CD4-positive, alpha-beta memory T cell (primary cell): ENCODE data around the gene SPECC1. TPM values are rescaled to one million over a fixed set of nuclear protein-coding genes. Genes with fewer than 3 reads are reported as not detected.

Source experiments
- CTCF ChIA-PET: fragments of 350-600 bp; sonication (Branson Sonifier 250); formaldehyde crosslinking; loops from one replicate; lab custom pipeline; 2021; ENCODE audit warnings: inconsistent platforms; ENCODE audit not compliant: partially characterized antibody; lab: Charles Lee
- POLR2A ChIA-PET: fragments of 350-600 bp; sonication (Branson Sonifier 250); formaldehyde crosslinking; loops from one replicate; lab custom pipeline; 2021; ENCODE audit not compliant: partially characterized antibody; lab: Charles Lee
- DNase-seq, 5 donors: peaks; one replicate each; pipeline versions ENCODE4 v3.0.0 to v3.0.0-alpha.2; 2020 to 2022; ENCODE audit warnings: mixed read lengths in 1 of 5
- H3K27ac ChIP-seq: one replicate; pipeline ENCODE4 v1.7.0; 2013; ENCODE audit warnings: low read depth, low read length
- H3K27me3 ChIP-seq: 2 replicates; pipeline ENCODE4 v1.7.0; 2013; ENCODE audit warnings: mild to moderate bottlenecking, low read length, moderate library complexity; ENCODE audit not compliant: insufficient read depth
- H3K36me3 ChIP-seq: 2 replicates; pipeline ENCODE4 v1.7.0; 2013; ENCODE audit warnings: mild to moderate bottlenecking, low read length, moderate library complexity; ENCODE audit not compliant: insufficient read depth
- H3K4me1 ChIP-seq: 2 replicates; pipeline ENCODE4 v1.7.0; 2013; ENCODE audit warnings: mild to moderate bottlenecking, low read length, moderate library complexity; ENCODE audit not compliant: insufficient read depth
- H3K4me3 ChIP-seq, 2 donors: one replicate each; pipeline ENCODE4 v1.7.0; 2013; ENCODE audit warnings: low read length in 2 of 2, mild to moderate bottlenecking in 1 of 2
- H3K9me3 ChIP-seq, 2 donors: one replicate each; pipeline ENCODE4 v1.7.0; 2013; ENCODE audit warnings: low read length in 2 of 2, control low read depth in 1 of 2; ENCODE audit not compliant: control insufficient read depth in 1 of 2
- H3K27ac Mint-ChIP-seq, 7 donors: one replicate each; pipeline ENCODE4 v1.8.0; 2020 to 2021; ENCODE audit warnings: mixed read lengths in 7 of 7, mild to moderate bottlenecking in 6 of 7, inconsistent platforms in 3 of 7, moderate library complexity in 3 of 7
- H3K27me3 Mint-ChIP-seq, 2 donors: one replicate each; pipeline ENCODE4 v1.8.0; 2020 to 2021; ENCODE audit warnings: mixed read lengths in 2 of 2
- H3K36me3 Mint-ChIP-seq, 2 donors: one replicate each; pipeline ENCODE4 v1.8.0; 2020 to 2021; ENCODE audit warnings: mixed read lengths in 2 of 2, inconsistent platforms in 1 of 2, mild to moderate bottlenecking in 1 of 2
- H3K4me1 Mint-ChIP-seq, 4 donors: one replicate each; pipeline ENCODE4 v1.8.0; 2020 to 2021; ENCODE audit warnings: mixed read lengths in 4 of 4, mild to moderate bottlenecking in 1 of 4
- H3K4me3 Mint-ChIP-seq, 8 donors: one replicate each; pipeline ENCODE4 v1.8.0; 2020 to 2021; ENCODE audit warnings: mixed read lengths in 8 of 8, mild to moderate bottlenecking in 7 of 8, moderate library complexity in 6 of 8, inconsistent platforms in 3 of 8
- H3K9me3 Mint-ChIP-seq, 8 donors: one replicate each; pipeline ENCODE4 v1.8.0; 2020 to 2021; ENCODE audit warnings: mixed read lengths in 8 of 8, mild to moderate bottlenecking in 5 of 8, inconsistent platforms in 3 of 8, moderate library complexity in 1 of 8
- intact Hi-C: fragments of 100-400 bp; cut with micrococcal nuclease; formaldehyde crosslinking; loops from one replicate; pipeline ENCODE4 v1.15.1; 2023
- polyA plus RNA-seq, 2 donors: library from polyadenylated mRNA; unstranded; fragments of 300-500 nt; fragmentation: Illumina TruSeq; gene quantifications; one replicate each; pipeline ENCODE4 v1.2.3, GENCODE V29; 2021
- total RNA-seq, 2 experiments: library from RNA; stranded (reverse); gene quantifications; one replicate each; pipeline ENCODE4 v1.2.3, GENCODE V29; 2021

The SPECC1 gene
- total and polyA plus RNA-seq, 4 experiments from 2014 or later, result 1.7 to 13.4 (median 8.7) TPM

- H3K27ac Mint-ChIP-seq, result no peak overlapping the region
- peaks cover 0 to 2% (median 0%) of the 10 kb centered on the region in 8 donors for H3K9me3 Mint-ChIP-seq
- no peaks in the 10 kb centered on the region for H3K36me3 ChIP-seq
- DNase-seq, result no peak
- intact Hi-C loops, result no loop called here
- no peak overlapping the region for H3K4me3 Mint-ChIP-seq
- peaks cover 2 to 4% of the 10 kb centered on the region in 2 donors for H3K36me3 Mint-ChIP-seq
- no peaks in the 10 kb centered on the region for H3K4me1 ChIP-seq
- no peaks in the 10 kb centered on the region for H3K4me1 Mint-ChIP-seq
- H3K4me3 ChIP-seq, result no peak overlapping the region
- CTCF ChIA-PET, result interaction anchor here (0.6 to 2.4 kb wide), 4 partner anchors 11 to 134 kb away, joined by 3 to 8 read pairs (median 4); no protein-coding TSS in a partner anchor
- POLR2A ChIA-PET, result no interaction called here
- no peak overlapping the region for H3K27ac ChIP-seq
- no peaks in the 10 kb centered on the region for H3K27me3 Mint-ChIP-seq
- no peaks in the 10 kb centered on the region for H3K27me3 ChIP-seq
- H3K9me3 ChIP-seq, result no peaks in the 10 kb centered on the region
Measured at GRCh38 chr17:20128036-20128667, 119.0 kb downstream of the SPECC1 start.

- DNase-seq, result no peak
- Histone ChIP-seq H3K27me3 (no peaks in the 10 kb centered on the region), H3K4me1 (no peaks in the 10 kb centered on the region), H3K27ac (no peak overlapping the region), H3K4me3 (no peak overlapping the region), H3K36me3 (no peaks in the 10 kb centered on the region), H3K9me3 (no peaks in the 10 kb centered on the region)
- Mint-ChIP-seq H3K27me3 (peaks cover 0 to 2% of the 10 kb centered on the region in 2 donors), H3K9me3 (peaks cover 0 to 2% (median 0%) of the 10 kb centered on the region in 8 donors), H3K4me1 (no peaks in the 10 kb centered on the region), H3K36me3 (peaks cover 2 to 4% of the 10 kb centered on the region in 2 donors), H3K27ac (no peak overlapping the region), H3K4me3 (no peak overlapping the region)
- ChIA-PET CTCF (interaction anchor here (0.8 kb wide), 1 partner anchor 17 kb away, joined by 3 read pairs; no protein-coding TSS in a partner anchor), POLR2A (interaction anchor here (0.7 kb wide), 1 partner anchor 16 kb away, joined by 3 read pairs; no protein-coding TSS in a partner anchor)
- intact Hi-C loops, result no loop called here
Measured at GRCh38 chr17:20133517-20133916, 124.4 kb downstream of the SPECC1 start.

DNA sequence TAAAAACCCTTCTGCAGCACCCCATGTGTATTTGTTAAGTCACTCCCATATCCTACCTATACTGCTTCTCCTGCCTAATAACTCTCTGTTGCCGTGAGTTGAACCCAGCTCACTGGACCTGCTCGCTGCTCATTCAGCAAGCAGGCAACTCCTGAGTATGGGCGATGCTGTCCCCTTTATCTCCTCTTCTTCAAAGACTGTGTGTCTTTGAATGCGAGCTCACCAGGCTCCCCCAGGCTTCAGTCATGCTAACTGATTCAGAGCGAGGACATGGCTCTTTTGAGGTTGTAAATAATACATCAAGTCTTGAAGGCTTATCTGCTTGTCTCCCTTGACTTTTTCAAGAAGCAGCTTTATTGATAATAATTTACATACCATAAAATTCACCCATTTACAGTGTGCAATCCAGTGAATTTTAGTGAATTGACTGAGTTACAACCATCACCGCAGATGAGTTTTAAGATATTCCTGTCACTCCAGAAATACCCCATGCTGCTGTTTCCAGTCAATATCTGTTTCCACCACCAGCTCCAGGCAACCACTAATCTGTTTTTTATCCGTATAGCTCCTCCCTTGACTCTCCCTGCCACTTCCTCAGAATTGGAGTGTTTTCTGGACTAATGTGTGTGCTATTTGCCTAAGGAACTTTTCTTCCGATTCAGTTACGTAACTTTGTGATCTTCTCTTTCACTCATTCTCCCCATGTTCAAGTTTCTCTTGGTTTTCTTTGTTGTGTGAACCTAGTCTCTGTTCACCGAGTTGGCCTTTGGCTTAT, 132.2 kb downstream of the SPECC1 start:
- Histone ChIP-seq H3K4me3 (no peak overlapping the region), H3K27ac (no peak overlapping the region), H3K4me1 (no peaks in the 10 kb centered on the region), H3K36me3 (no peaks in the 10 kb centered on the region), H3K27me3 (no peaks in the 10 kb centered on the region), H3K9me3 (no peaks in the 10 kb centered on the region)
- peaks cover 0 to 5% (median 0%) of the 10 kb centered on the region in 8 donors for H3K9me3 Mint-ChIP-seq
- no peaks in the 10 kb centered on the region for H3K4me1 Mint-ChIP-seq
- ChIA-PET CTCF (interaction anchor here (1.3 kb wide), 1 partner anchor 21 kb away, joined by 3 read pairs; no protein-coding TSS in a partner anchor), POLR2A (no interaction called here)
- H3K27ac Mint-ChIP-seq, result no peak overlapping the region
- no peaks in the 10 kb centered on the region for H3K36me3 Mint-ChIP-seq
- peaks cover 2% of the 10 kb centered on the region in 2 donors for H3K27me3 Mint-ChIP-seq
- no peak overlapping the region for H3K4me3 Mint-ChIP-seq
- no peak for DNase-seq
- intact Hi-C loops, result no loop called here

DNA sequence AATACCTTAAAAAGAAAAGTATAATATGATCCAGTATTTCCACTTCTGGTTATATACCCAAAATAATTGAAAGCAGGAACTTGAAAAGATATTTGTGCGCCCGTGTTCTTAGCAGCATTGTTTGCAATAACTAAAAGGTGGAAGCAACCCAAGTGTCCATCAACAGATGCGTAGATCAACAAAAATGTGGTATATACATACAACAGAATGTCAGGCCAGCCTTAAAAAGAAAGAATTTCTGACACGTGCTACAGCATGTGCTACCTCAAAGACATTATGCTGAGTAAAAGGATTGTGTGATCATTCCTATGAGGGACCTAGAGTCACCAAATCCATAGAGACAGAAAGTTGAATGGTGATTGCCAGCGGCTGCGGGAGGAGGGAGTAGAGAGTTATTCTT, 133.1 kb downstream of the SPECC1 start:
- no peak for DNase-seq
- CTCF ChIA-PET, result no interaction called here
- intact Hi-C loops, result no loop called here
- Mint-ChIP-seq H3K36me3 (no peaks in the 10 kb centered on the region), H3K4me3 (no peak overlapping the region), H3K27ac (no peak overlapping the region), H3K27me3 (peaks cover 0 to 2% of the 10 kb centered on the region in 2 donors), H3K9me3 (peaks cover 0 to 7% (median 0%) of the 10 kb centered on the region in 8 donors), H3K4me1 (no peaks in the 10 kb centered on the region)
- Histone ChIP-seq H3K27me3 (no peaks in the 10 kb centered on the region), H3K36me3 (no peaks in the 10 kb centered on the region), H3K9me3 (no peaks in the 10 kb centered on the region), H3K27ac (no peak overlapping the region), H3K4me3 (no peak overlapping the region), H3K4me1 (no peaks in the 10 kb centered on the region)
- POLR2A ChIA-PET, result interaction anchor here (0.5 kb wide), 1 partner anchor 181 kb away, joined by 3 read pairs; no protein-coding TSS in a partner anchor

GRCh38 chr17:20143740-20144139, 134.6 kb downstream of the SPECC1 start:
- Histone ChIP-seq H3K4me1 (no peaks in the 10 kb centered on the region), H3K27me3 (no peaks in the 10 kb centered on the region), H3K27ac (no peak overlapping the region), H3K9me3 (no peaks in the 10 kb centered on the region), H3K4me3 (no peak overlapping the region), H3K36me3 (no peaks in the 10 kb centered on the region)
- Mint-ChIP-seq H3K27ac (no peak overlapping the region), H3K4me1 (no peaks in the 10 kb centered on the region), H3K9me3 (peaks cover 0 to 7% (median 0%) of the 10 kb centered on the region in 8 donors), H3K4me3 (no peak overlapping the region), H3K36me3 (no peaks in the 10 kb centered on the region), H3K27me3 (peaks cover 0 to 2% of the 10 kb centered on the region in 2 donors)
- POLR2A ChIA-PET, result no interaction called here
- no peak for DNase-seq
- CTCF ChIA-PET, result no interaction called here
- intact Hi-C loops, result no loop called here

- CTCF ChIA-PET, result interaction anchor here (1.4 kb wide), 1 partner anchor 11 kb away, joined by 3 read pairs; no protein-coding TSS in a partner anchor
- intact Hi-C loops, result no loop called here
- DNase-seq, result no peak
- H3K27me3 ChIP-seq, result no peaks in the 10 kb centered on the region
- no peak overlapping the region for H3K4me3 Mint-ChIP-seq
- no peak overlapping the region for H3K27ac Mint-ChIP-seq
- H3K4me1 Mint-ChIP-seq, result no peaks in the 10 kb centered on the region
- H3K36me3 Mint-ChIP-seq, result no peaks in the 10 kb centered on the region
- peaks cover 0 to 2% of the 10 kb centered on the region in 2 donors for H3K27me3 Mint-ChIP-seq
- no peaks in the 10 kb centered on the region for H3K4me1 ChIP-seq
- no peaks in the 10 kb centered on the region for H3K36me3 ChIP-seq
- no peaks in the 10 kb centered on the region for H3K9me3 ChIP-seq
- no peak overlapping the region for H3K27ac ChIP-seq
- POLR2A ChIA-PET, result interaction anchor here (1.0 kb wide), 1 partner anchor 11 kb away, joined by 3 read pairs; no protein-coding TSS in a partner anchor
- H3K4me3 ChIP-seq, result no peak overlapping the region
- H3K9me3 Mint-ChIP-seq, result peaks cover 0 to 7% (median 0%) of the 10 kb centered on the region in 8 donors
Measured at GRCh38 chr17:20145567-20145966, 136.4 kb downstream of the SPECC1 start.

DNA sequence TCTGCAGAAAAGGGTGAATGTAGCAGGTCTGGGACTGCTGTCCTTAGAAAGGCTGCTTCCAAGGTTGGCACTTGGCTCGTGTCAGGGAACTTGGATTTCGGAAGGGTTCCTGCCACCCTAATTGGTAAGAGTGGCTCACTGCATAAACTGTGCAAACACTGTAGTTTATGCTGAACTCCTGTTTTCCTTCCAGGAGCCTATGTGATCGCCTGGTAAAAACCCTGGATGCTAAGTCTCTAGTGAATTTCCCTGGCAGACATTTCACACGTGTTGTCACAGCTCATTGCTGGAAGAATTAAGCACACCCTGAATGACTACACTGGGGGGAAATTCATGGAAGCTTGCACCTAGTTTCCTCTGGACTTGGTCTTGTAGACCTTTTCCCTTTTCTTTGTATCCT, 140.1 kb downstream of the SPECC1 start:
- no peaks in the 10 kb centered on the region for H3K27me3 ChIP-seq
- H3K9me3 ChIP-seq, result no peaks in the 10 kb centered on the region
- Mint-ChIP-seq H3K27me3 (no peaks in the 10 kb centered on the region), H3K9me3 (peaks cover 0 to 7% (median 0%) of the 10 kb centered on the region in 8 donors), H3K27ac (no peak overlapping the region), H3K4me1 (no peaks in the 10 kb centered on the region), H3K36me3 (no peaks in the 10 kb centered on the region), H3K4me3 (no peak overlapping the region)
- H3K4me1 ChIP-seq, result no peaks in the 10 kb centered on the region
- H3K27ac ChIP-seq, result no peak overlapping the region
- ChIA-PET CTCF (no interaction called here), POLR2A (interaction anchor here (0.5 kb wide), 1 partner anchor 16 kb away, joined by 3 read pairs; no protein-coding TSS in a partner anchor)
- intact Hi-C loops, result no loop called here
- DNase-seq, result no peak
- H3K4me3 ChIP-seq, result no peak overlapping the region
- no peaks in the 10 kb centered on the region for H3K36me3 ChIP-seq
